SK-N-MC (cell line): Measurements from ENCODE around the gene TNIK.

Experiments
- EZH2 ChIP-seq: fragments of 200-600 bp; sonication (generic); IDR thresholded peaks from one replicate; pipeline ENCODE4 v1.6.1; 2017; ENCODE audit warnings: antibody characterized with exemption
- POLR2AphosphoS5 ChIP-seq: IDR thresholded peaks from 2 replicates; pipeline ENCODE4 v1.6.1; 2012; ENCODE audit warnings: mild to moderate bottlenecking, low read depth, low read length, borderline replicate concordance

DNA sequence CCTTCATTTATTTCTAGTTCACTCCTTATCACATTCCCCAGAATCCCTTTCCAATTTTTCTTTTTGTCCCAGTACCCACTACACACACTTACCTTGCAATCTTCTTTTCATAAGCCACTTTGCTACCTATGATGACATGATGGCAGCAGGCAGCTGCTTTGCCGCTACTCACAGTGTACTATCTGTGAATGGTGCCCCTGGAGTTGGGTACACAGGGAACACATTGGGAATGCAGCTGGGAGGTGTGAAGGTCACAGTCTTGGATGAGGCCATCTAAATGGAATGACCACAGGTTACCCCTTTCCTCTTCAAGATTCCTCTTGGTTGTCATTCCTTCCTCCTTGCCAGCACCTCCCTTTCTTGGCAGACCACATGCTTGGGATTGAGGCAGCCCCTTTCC is 20.8 kb upstream of the TNIK start:
- no peak for TF ChIP-seq EZH2
- no peak for TF ChIP-seq POLR2AphosphoS5
